Neural progenitor cell (in vitro differentiated cells): ENCODE data around the gene SRXN1.

Experiments
- EZH2phosphoT487 ChIP-seq: fragments of 200-600 bp; sonication (generic); IDR thresholded peaks from 2 replicates; pipeline ENCODE4 v1.6.1; 2017; ENCODE audit warnings: antibody characterized with exemption
- TF ChIP-seq, protein P1 (sequence below): fragments of 200-600 bp; sonication (generic); IDR thresholded peaks from 2 replicates; pipeline ENCODE4 v1.5.1; 2017; ENCODE audit warnings: antibody characterized with exemption, mild to moderate bottlenecking

DNA sequence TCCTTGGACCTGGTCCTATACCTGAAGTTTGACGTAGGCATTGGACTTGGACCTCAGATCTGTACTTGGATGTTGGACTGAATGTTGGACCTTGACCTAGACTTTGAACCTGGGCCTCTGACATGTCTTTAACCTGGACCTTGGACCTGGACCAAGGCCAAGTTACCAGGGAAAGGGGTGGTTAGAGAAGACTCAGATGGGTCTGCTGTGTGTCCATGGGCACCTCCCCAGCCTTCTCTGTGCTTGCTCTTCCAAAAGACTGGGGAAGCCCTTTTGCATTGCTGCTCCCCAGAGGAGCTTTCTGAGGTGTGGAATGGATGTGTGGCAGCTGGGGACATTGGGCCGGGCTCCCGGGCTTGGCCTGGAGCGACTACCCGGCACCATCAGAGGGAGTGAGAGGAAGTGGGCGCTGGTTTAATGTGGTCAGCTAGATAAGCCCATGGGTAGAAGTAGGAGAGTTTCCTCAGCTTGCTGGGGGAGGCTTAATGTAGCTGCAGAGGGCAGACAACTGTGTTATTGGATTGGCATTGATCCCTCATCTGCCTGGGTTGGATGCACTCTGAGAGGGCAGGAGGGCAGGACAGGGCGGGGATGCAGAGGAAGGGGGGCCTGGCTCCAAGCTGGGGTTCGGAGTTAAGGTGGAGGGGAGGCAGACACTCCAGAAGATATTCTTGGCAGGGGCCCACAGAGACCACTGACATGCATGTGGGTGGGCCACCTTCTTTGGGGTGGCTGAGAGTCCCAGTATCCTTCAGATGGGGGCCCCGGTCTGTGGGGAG, 18.4 kb upstream of the SRXN1 start:
- TF ChIP-seq, protein P1, sequence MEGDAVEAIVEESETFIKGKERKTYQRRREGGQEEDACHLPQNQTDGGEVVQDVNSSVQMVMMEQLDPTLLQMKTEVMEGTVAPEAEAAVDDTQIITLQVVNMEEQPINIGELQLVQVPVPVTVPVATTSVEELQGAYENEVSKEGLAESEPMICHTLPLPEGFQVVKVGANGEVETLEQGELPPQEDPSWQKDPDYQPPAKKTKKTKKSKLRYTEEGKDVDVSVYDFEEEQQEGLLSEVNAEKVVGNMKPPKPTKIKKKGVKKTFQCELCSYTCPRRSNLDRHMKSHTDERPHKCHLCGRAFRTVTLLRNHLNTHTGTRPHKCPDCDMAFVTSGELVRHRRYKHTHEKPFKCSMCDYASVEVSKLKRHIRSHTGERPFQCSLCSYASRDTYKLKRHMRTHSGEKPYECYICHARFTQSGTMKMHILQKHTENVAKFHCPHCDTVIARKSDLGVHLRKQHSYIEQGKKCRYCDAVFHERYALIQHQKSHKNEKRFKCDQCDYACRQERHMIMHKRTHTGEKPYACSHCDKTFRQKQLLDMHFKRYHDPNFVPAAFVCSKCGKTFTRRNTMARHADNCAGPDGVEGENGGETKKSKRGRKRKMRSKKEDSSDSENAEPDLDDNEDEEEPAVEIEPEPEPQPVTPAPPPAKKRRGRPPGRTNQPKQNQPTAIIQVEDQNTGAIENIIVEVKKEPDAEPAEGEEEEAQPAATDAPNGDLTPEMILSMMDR: no peak
- no peak for TF ChIP-seq EZH2phosphoT487
